Stomach (tissue), 4 donors: ENCODE measurements around the gene FOXL2.

ENCODE experiments used
- CTCF ChIP-seq, 7 experiments: fragments of 450-650 bp in 4 of 7; fragments of 200-600 bp in 3 of 7; sonication (generic) in 3 of 7; IDR thresholded peaks; one replicate each; pipeline ENCODE4 v1.5.1; 2016 to 2019; ENCODE audit warnings: antibody characterized with exemption in 7 of 7, control low read depth in 2 of 7, mild to moderate bottlenecking in 1 of 7
- EP300 ChIP-seq: sonication (generic); formaldehyde crosslinking; IDR thresholded peaks from one replicate; pipeline ENCODE4 v1.6.1; 2017; ENCODE audit warnings: antibody characterized with exemption
- POLR2A ChIP-seq, 4 donors: fragments of 450-650 bp; IDR thresholded peaks; one replicate each; pipeline ENCODE4 v1.6.1; 2016; ENCODE audit warnings: antibody characterized with exemption in 4 of 4, control low read depth in 2 of 4, mild to moderate bottlenecking in 1 of 4, moderate library complexity in 1 of 4
- POLR2AphosphoS5 ChIP-seq, 3 donors: sonication (generic); formaldehyde crosslinking; IDR thresholded peaks; one replicate each; pipeline ENCODE4 v1.6.1; 2016; ENCODE audit warnings: antibody characterized with exemption in 3 of 3

DNA sequence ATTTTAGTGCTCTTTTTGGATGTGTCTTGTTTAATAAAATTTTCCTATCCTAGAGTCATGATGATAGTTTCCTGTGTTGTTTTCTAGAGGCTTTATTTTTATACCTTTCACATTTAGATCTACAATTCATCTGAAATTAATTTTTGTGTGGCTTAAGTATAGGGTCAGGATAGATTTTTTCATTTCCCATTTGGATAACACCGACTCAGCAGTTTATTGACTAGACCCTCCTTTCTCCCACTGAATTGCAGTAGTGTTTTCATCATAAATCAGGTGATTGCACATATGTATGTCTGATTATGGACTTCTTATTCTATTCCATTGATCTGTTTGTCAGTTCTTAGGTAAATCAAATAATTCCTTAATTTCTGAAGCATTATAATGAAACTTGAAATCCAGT lies 48.8 kb upstream of the FOXL2 start:
- no peak for TF ChIP-seq CTCF (IDR thresholded peaks at IDR 0.05)
- no peak for TF ChIP-seq EP300
- no peak for TF ChIP-seq POLR2A (IDR thresholded peaks at IDR 0.05)
- TF ChIP-seq POLR2AphosphoS5 (IDR thresholded peaks at IDR 0.05): no peak
